CD14-positive monocyte (primary cell): ENCODE results near the gene RMRP. TPM values are rescaled to one million over a fixed set of nuclear protein-coding genes. Genes with fewer than 3 reads are reported as not detected.

Experiments used
- DNase-seq, 3 donors: peaks; one replicate each; pipeline ENCODE4 v3.0.0-alpha.2; 2011 to 2022
- H2AFZ ChIP-seq: 2 replicates; pipeline ENCODE4 v1.6.0; 2012; ENCODE audit warnings: mild to moderate bottlenecking, low read depth, low read length, inconsistent platforms; ENCODE audit not compliant: insufficient read depth, poor library complexity, severe bottlenecking
- H3K27ac ChIP-seq, 2 donors: 1 replicate in 1 of 2; 2 replicates in 1 of 2; pipeline ENCODE4 v1.5.1; 2012 to 2013; ENCODE audit warnings: low read length in 2 of 2, control low read depth in 1 of 2, inconsistent platforms in 1 of 2, low read depth in 1 of 2, mild to moderate bottlenecking in 1 of 2
- H3K27me3 ChIP-seq, 2 donors: one replicate each; pipeline versions ENCODE4 v1.6.0 to v1.6.1; 2011 to 2013; ENCODE audit warnings: low read length in 2 of 2; ENCODE audit not compliant: control insufficient read depth in 2 of 2, insufficient read depth in 2 of 2
- H3K36me3 ChIP-seq, 2 donors: replicated peaks in 1 of 2; 1 replicate in 1 of 2; 2 replicates in 1 of 2; pipeline versions ENCODE4 v1.5.1 to v1.6.1; 2012 to 2013; ENCODE audit warnings: low read length in 2 of 2, control low read depth in 1 of 2, inconsistent platforms in 1 of 2, mild to moderate bottlenecking in 1 of 2; ENCODE audit not compliant: insufficient read depth in 2 of 2, control insufficient read depth in 1 of 2
- H3K4me1 ChIP-seq, 2 donors: 1 replicate in 1 of 2; 2 replicates in 1 of 2; pipeline versions ENCODE4 v1.5.1 to v1.6.1; 2012 to 2013; ENCODE audit warnings: low read length in 2 of 2, control low read depth in 1 of 2, inconsistent platforms in 1 of 2, mild to moderate bottlenecking in 1 of 2, moderate library complexity in 1 of 2; ENCODE audit not compliant: insufficient read depth in 2 of 2, control insufficient read depth in 1 of 2
- H3K4me2 ChIP-seq: replicated peaks from 2 replicates; pipeline ENCODE3; 2012; ENCODE audit warnings: low read length, moderate library complexity, mild to moderate bottlenecking; ENCODE audit not compliant: poor library complexity, severe bottlenecking; ENCODE audit errors: extremely low read depth
- H3K4me3 ChIP-seq, 3 experiments: fragments of 200-600 bp in 1 of 3; sonication (generic) in 1 of 3; replicated peaks in 1 of 3; 1 replicate in 2 of 3; 2 replicates in 1 of 3; pipeline ENCODE4 v1.5.1; 2011 to 2013; ENCODE audit warnings: low read length in 3 of 3, mild to moderate bottlenecking in 3 of 3, control low read depth in 2 of 3, low read depth in 2 of 3, inconsistent platforms in 1 of 3, moderate library complexity in 1 of 3
- H3K79me2 ChIP-seq: 2 replicates; pipeline ENCODE4 v1.6.0; 2012; ENCODE audit warnings: mild to moderate bottlenecking, control low read depth, inconsistent platforms, low read length, moderate library complexity; ENCODE audit not compliant: insufficient read depth
- H3K9ac ChIP-seq: 2 replicates; pipeline ENCODE4 v1.6.0; 2017; ENCODE audit warnings: low read length, mild to moderate bottlenecking; ENCODE audit not compliant: insufficient read depth, poor library complexity, severe bottlenecking
- H3K9me3 ChIP-seq, 2 donors: replicated peaks in 1 of 2; 1 replicate in 1 of 2; 2 replicates in 1 of 2; pipeline versions ENCODE4 v1.5.1 to v1.6.1; 2012 to 2013; ENCODE audit warnings: low read length in 2 of 2, control low read depth in 1 of 2; ENCODE audit not compliant: control insufficient read depth in 1 of 2, insufficient read depth in 1 of 2
- H4K20me1 ChIP-seq: 2 replicates; pipeline ENCODE4 v1.6.0; 2012; ENCODE audit warnings: mild to moderate bottlenecking, low read length, control low read depth, moderate library complexity; ENCODE audit not compliant: insufficient read depth
- H3K27ac Mint-ChIP-seq, 7 donors: one replicate each; pipeline ENCODE4 v1.8.0; 2020; ENCODE audit warnings: mild to moderate bottlenecking in 7 of 7, mixed read lengths in 7 of 7, moderate library complexity in 6 of 7, inconsistent platforms in 2 of 7
- H3K27me3 Mint-ChIP-seq, 3 donors: one replicate each; pipeline ENCODE4 v1.8.0; 2021 to 2022; ENCODE audit warnings: low read depth in 3 of 3, mild to moderate bottlenecking in 3 of 3, mixed read lengths in 3 of 3, moderate library complexity in 3 of 3, inconsistent platforms in 1 of 3
- H3K36me3 Mint-ChIP-seq, 2 donors: one replicate each; pipeline ENCODE4 v1.8.0; 2020; ENCODE audit warnings: mixed read lengths in 2 of 2, inconsistent platforms in 1 of 2, mild to moderate bottlenecking in 1 of 2
- H3K4me1 Mint-ChIP-seq: one replicate; pipeline ENCODE4 v1.8.0; 2020; ENCODE audit warnings: mild to moderate bottlenecking, mixed read lengths
- H3K4me3 Mint-ChIP-seq, 2 donors: one replicate each; pipeline ENCODE4 v1.8.0; 2020; ENCODE audit warnings: mild to moderate bottlenecking in 2 of 2, mixed read lengths in 2 of 2, moderate library complexity in 1 of 2
- H3K9me3 Mint-ChIP-seq, 7 donors: one replicate each; pipeline ENCODE4 v1.8.0; 2020 to 2022; ENCODE audit warnings: mixed read lengths in 7 of 7, mild to moderate bottlenecking in 6 of 7, moderate library complexity in 6 of 7, inconsistent platforms in 2 of 7
- CTCF ChIP-seq: fragments of 200-600 bp; IDR thresholded peaks from one replicate; pipeline ENCODE4 v1.8.0; 2022; ENCODE audit warnings: antibody characterized with exemption, mild to moderate bottlenecking
- WGBS: methylation state at CpG from one replicate; pipeline ENCODE4 v1.1.5; 2013; ENCODE audit warnings: missing lambda C conversion rate; ENCODE audit not compliant: insufficient coverage; 5-methylcytosine and 5-hydroxymethylcytosine counted together
- intact Hi-C, 2 donors: fragments of 100-400 bp; cut with micrococcal nuclease; formaldehyde crosslinking; loops; one replicate each; pipeline versions ENCODE4 v1.15.0 to v1.15.1; 2023
- polyA plus RNA-seq, 3 donors: library from polyadenylated mRNA; depleted of rRNA in 1 of 3; unstranded in 2 of 3; stranded (reverse) in 1 of 3; fragments of 300-500 nt in 2 of 3; fragments of >200 nt in 1 of 3; fragmentation: Illumina TruSeq in 2 of 3; gene quantifications; 1 replicate in 2 of 3; 2 replicates in 1 of 3; pipeline ENCODE4 v1.2.3, GENCODE V29; 2012 to 2021

RMRP gene
- polyA plus RNA-seq, 3 donors: 13.3 TPM; not detected in 2

- H3K4me1 Mint-ChIP-seq: peaks cover 3% of the 10 kb centered on the region
- intact Hi-C loops: no loop called here
- H3K4me3 Mint-ChIP-seq: no peak overlapping the region
- TF ChIP-seq CTCF: no peak
- H3K79me2 ChIP-seq: no peaks in the 10 kb centered on the region
- peaks cover 6 to 14% (median 6%) of the 10 kb centered on the region in 3 donors for H3K27me3 Mint-ChIP-seq
- peaks cover 0 to 11% of the 10 kb centered on the region in 2 donors for H3K27me3 ChIP-seq
- no peaks in the 10 kb centered on the region for H3K9me3 ChIP-seq
- peaks cover 5 to 6% of the 10 kb centered on the region in 2 donors for H3K4me1 ChIP-seq
- no peak overlapping the region for H3K27ac ChIP-seq
- no peak for DNase-seq
- peaks cover 0 to 3% (median 0%) of the 10 kb centered on the region in 7 donors for H3K9me3 Mint-ChIP-seq
- H4K20me1 ChIP-seq: no peaks in the 10 kb centered on the region
- 98% methylated on average over 9 of the region's 10 CpGs for WGBS
- H3K9ac ChIP-seq: no peak overlapping the region
- no peaks in the 10 kb centered on the region for H3K36me3 ChIP-seq
- no peak overlapping the region for H3K4me3 ChIP-seq
- H2AFZ ChIP-seq: no peak overlapping the region
- H3K4me2 ChIP-seq: no peak overlapping the region
- H3K27ac Mint-ChIP-seq: peak overlapping the region in 1 of 7 donors; percentile 10
- H3K36me3 Mint-ChIP-seq: no peaks in the 10 kb centered on the region
These were observed 27.1 kb upstream of the RMRP start for GRCh38 chr9:35684921-35685320.

GRCh38 chr9:35683323-35683722 is 25.5 kb upstream of the RMRP start:
- Mint-ChIP-seq H3K4me1 (no peaks in the 10 kb centered on the region), H3K36me3 (no peaks in the 10 kb centered on the region), H3K4me3 (no peak overlapping the region), H3K9me3 (no peaks in the 10 kb centered on the region), H3K27ac (no peak overlapping the region), H3K27me3 (peaks cover 3 to 4% (median 4%) of the 10 kb centered on the region in 3 donors)
- Histone ChIP-seq H3K9me3 (no peaks in the 10 kb centered on the region), H4K20me1 (no peaks in the 10 kb centered on the region), H3K27me3 (no peaks in the 10 kb centered on the region), H3K4me3 (no peak overlapping the region), H3K79me2 (no peaks in the 10 kb centered on the region), H3K36me3 (no peaks in the 10 kb centered on the region), H3K4me1 (no peaks in the 10 kb centered on the region), H3K9ac (no peak overlapping the region), H3K27ac (no peak overlapping the region), H3K4me2 (no peak overlapping the region), H2AFZ (no peak overlapping the region)
- WGBS: no CpG with 5 or more reads among the region's 2 CpGs
- intact Hi-C loops: no loop called here
- TF ChIP-seq CTCF: no peak
- no peak for DNase-seq
